Measurements from ENCODE around the gene TMPRSS4. TPM values are rescaled to one million over a fixed set of nuclear protein-coding genes. Genes with fewer than 3 reads are reported as not detected.

TMPRSS4 gene
- total RNA-seq, 4 donors from 2014 or later = 224 to 423 (median 248) TPM

DNA sequence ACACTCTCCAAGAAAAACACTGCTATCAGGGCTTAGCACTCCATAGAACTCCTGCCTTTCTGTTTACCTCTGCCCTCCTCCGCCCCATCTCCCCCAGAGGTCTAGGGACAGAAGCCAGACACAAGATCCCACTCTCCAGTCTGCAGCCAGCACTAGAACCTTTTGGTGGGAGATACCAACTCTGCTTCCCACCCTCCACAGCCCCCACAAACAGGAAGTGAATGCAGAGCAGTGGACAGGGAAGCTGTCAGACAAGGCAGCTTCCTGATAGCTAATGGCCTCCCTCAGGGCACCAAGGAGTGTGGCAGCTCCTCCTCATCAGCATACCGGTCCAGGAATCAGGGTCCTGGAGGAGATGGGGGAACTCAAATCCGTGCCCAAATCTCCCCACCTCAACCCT is 70.6 kb downstream of the TMPRSS4 start:
- WGBS, 2 donors (ENCODE audit: low coverage in 1 of 2) = 76 to 92% methylated on average over 2 to 3 of the region's 3 CpGs
- intact Hi-C loops (cut with DNase I; ENCODE audit: low total_unique reads) (no loop called here), in situ Hi-C loops (cut with MboI; ENCODE audit: low pct_ligation_motif_present in 1 of 4, low pct_unique_long_range_greater_than_20kb in 1 of 4, low sequenced_read_pairs in 3 of 4) (loop anchor here in 2 of 4 donors (10.0 to 25.0 kb wide), 2 partner anchors 207 to 340 kb away; partner anchors contain the start of gene UBE4A (in 1 of the 2))
- DNase-seq = no peak
- no peak for TF ChIP-seq CTCF (IDR thresholded peaks at IDR 0.05)
- no peak for TF ChIP-seq POLR2AphosphoS5 (IDR thresholded peaks at IDR 0.05)
- TF ChIP-seq EP300 (IDR thresholded peaks at IDR 0.05; ENCODE audit: low read depth) = no peak
- TF ChIP-seq POLR2A (IDR thresholded peaks at IDR 0.05) = no peak
- no peak overlapping the region for H3K27ac ChIP-seq
- H3K4me1 ChIP-seq = peaks cover 0 to 18% (median 14%) of the 10 kb centered on the region in 4 donors
- H3K9me3 ChIP-seq = no peaks in the 10 kb centered on the region
- H3K36me3 ChIP-seq = no peaks in the 10 kb centered on the region
- H3K27me3 ChIP-seq = peaks cover 63% of the 10 kb centered on the region
- H3K4me3 ChIP-seq = no peak overlapping the region

- in situ Hi-C loops (cut with MboI; ENCODE audit: low pct_ligation_motif_present in 1 of 4, low pct_unique_long_range_greater_than_20kb in 1 of 4, low sequenced_read_pairs in 3 of 4) (loop anchor here in 2 of 4 donors (10.0 to 25.0 kb wide), 2 partner anchors 207 to 339 kb away; partner anchors contain the start of gene UBE4A (in 1 of the 2)), intact Hi-C loops (cut with DNase I; ENCODE audit: low total_unique reads) (no loop called here)
- H3K4me3 ChIP-seq = no peak overlapping the region
- no peak for DNase-seq
- TF ChIP-seq POLR2AphosphoS5 (IDR thresholded peaks at IDR 0.05) (no peak), POLR2A (IDR thresholded peaks at IDR 0.05) (no peak), CTCF (IDR thresholded peaks at IDR 0.05) (no peak), EP300 (IDR thresholded peaks at IDR 0.05; ENCODE audit: low read depth) (no peak)
- H3K36me3 ChIP-seq = no peaks in the 10 kb centered on the region
- H3K27ac ChIP-seq = no peak overlapping the region
- WGBS, 2 donors (ENCODE audit: low coverage in 1 of 2) = 84% methylated on average over 8 of the region's 8 CpGs; no CpG with 5 or more reads in 1 of the 2 donors
- H3K27me3 ChIP-seq = peaks cover 63% of the 10 kb centered on the region
- no peaks in the 10 kb centered on the region for H3K9me3 ChIP-seq
- peaks cover 0 to 25% (median 22%) of the 10 kb centered on the region in 4 donors for H3K4me1 ChIP-seq
Observed at GRCh38 chr11:118148240-118148639, 71.4 kb downstream of the TMPRSS4 start.

- Histone ChIP-seq H3K4me1 (peaks cover 0 to 27% (median 24%) of the 10 kb centered on the region in 4 donors), H3K27ac (no peak overlapping the region), H3K36me3 (no peaks in the 10 kb centered on the region), H3K9me3 (no peaks in the 10 kb centered on the region), H3K27me3 (peaks cover 63% of the 10 kb centered on the region), H3K4me3 (no peak overlapping the region)
- intact Hi-C loops (cut with DNase I; ENCODE audit: low total_unique reads) = no loop called here
- in situ Hi-C loops (cut with MboI; ENCODE audit: low pct_ligation_motif_present in 1 of 4, low pct_unique_long_range_greater_than_20kb in 1 of 4, low sequenced_read_pairs in 3 of 4) = loop anchor here in 2 of 4 donors (10.0 to 25.0 kb wide), 2 partner anchors 206 to 338 kb away; partner anchors contain the start of gene UBE4A (in 1 of the 2)
- TF ChIP-seq EP300 (IDR thresholded peaks at IDR 0.05; ENCODE audit: low read depth) = no peak
- no peak for TF ChIP-seq CTCF (IDR thresholded peaks at IDR 0.05)
- no peak for TF ChIP-seq POLR2AphosphoS5 (IDR thresholded peaks at IDR 0.05)
- no peak for TF ChIP-seq POLR2A (IDR thresholded peaks at IDR 0.05)
- 50 to 87% methylated on average over 1 to 2 of the region's 2 CpGs for WGBS, 2 donors (ENCODE audit: low coverage in 1 of 2)
- DNase-seq = no peak
Observed at GRCh38 chr11:118148856-118149255, 72.0 kb downstream of the TMPRSS4 start.

DNA sequence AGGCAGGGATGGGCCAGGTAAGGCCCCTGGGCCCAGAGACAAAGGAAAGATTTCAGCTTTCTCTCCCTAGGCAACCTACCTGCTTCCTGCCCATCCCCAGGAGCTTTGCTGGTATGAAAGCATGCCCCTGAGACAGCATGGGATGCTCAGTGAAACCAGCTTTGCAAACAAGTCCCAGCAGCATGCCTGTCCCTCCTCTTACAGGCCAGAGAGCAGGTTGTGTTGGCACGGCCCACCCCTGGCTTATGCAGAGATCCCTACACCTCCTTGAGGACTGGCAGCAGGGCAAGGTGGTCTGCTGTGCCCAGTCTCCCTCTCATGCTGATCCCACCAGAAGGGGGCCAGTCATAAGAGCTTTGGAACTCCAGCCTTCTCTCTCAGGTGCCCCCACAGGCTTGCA is 72.6 kb downstream of the TMPRSS4 start:
- H3K4me1 ChIP-seq = peaks cover 0 to 27% (median 24%) of the 10 kb centered on the region in 4 donors
- no peak overlapping the region for H3K4me3 ChIP-seq
- in situ Hi-C loops (cut with MboI; ENCODE audit: low pct_ligation_motif_present in 1 of 4, low pct_unique_long_range_greater_than_20kb in 1 of 4, low sequenced_read_pairs in 3 of 4) (loop anchor here in 2 of 4 donors (10.0 to 25.0 kb wide), 2 partner anchors 205 to 338 kb away; partner anchors contain the start of gene UBE4A (in 1 of the 2)), intact Hi-C loops (cut with DNase I; ENCODE audit: low total_unique reads) (no loop called here)
- no peaks in the 10 kb centered on the region for H3K9me3 ChIP-seq
- H3K27me3 ChIP-seq = peaks cover 63% of the 10 kb centered on the region
- H3K36me3 ChIP-seq = no peaks in the 10 kb centered on the region
- TF ChIP-seq EP300 (IDR thresholded peaks at IDR 0.05; ENCODE audit: low read depth) (no peak), CTCF (IDR thresholded peaks at IDR 0.05) (no peak), POLR2AphosphoS5 (IDR thresholded peaks at IDR 0.05) (no peak), POLR2A (IDR thresholded peaks at IDR 0.05) (no peak)
- no peak for DNase-seq
- H3K27ac ChIP-seq = no peak overlapping the region
- 90% methylated on average over 1 of the region's 1 CpG; no CpG with 5 or more reads in 1 of the 2 donors for WGBS, 2 donors (ENCODE audit: low coverage in 1 of 2)
